Measurements from ENCODE around the gene VPS16. TPM values are rescaled to one million over a fixed set of nuclear protein-coding genes. Genes with fewer than 3 reads are reported as not detected.
"Not testable (repeated sequence)": the region's sequence is repeated elsewhere in the genome, so short reads cannot be mapped to it uniquely, and the experiment has no call there.

VPS16 gene
- polyA plus RNA-seq, 12 donors = 18.9 to 53.6 (median 21.9) TPM; not detected in 1

DNA sequence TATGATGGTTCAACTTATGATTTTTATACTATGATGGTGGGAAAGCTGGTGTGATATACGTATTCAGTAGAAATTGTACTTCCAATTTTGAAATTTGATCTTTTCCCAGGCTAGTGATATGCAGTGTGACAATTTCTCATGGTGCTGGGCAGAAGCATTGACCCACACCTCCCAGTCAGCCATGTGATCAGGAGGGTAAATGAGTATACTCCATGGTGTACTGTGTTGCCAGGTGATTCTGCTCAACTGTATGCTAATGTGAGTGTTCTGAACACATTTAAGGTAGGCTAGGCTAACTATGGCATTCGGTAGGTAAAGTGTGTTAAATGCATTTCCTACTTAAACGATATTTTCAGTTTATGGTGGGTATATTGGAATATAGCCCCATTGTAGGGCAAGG, 51.8 kb downstream of the VPS16 start:
- no peak for DNase-seq

DNA sequence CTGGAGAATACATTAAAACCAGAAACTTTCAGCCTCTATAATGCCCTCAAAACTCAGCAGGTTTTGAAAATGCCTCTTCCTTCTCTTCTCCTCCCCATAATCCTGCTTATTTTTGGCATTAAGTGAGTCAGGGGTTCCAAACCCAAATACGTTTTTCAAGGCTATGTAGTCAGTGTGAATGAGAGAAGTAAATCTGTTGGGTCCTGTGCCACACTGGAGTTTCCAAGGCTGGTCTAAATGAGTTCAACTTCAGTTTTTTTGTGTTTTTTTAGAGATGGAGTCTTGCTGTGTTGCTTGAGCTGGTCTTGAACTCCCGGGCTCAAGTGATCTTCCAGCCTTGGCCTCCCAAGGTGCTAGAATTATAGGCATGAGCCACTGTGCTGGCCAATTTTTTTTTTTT, 53.7 kb downstream of the VPS16 start:
- DNase-seq = no peak

DNA sequence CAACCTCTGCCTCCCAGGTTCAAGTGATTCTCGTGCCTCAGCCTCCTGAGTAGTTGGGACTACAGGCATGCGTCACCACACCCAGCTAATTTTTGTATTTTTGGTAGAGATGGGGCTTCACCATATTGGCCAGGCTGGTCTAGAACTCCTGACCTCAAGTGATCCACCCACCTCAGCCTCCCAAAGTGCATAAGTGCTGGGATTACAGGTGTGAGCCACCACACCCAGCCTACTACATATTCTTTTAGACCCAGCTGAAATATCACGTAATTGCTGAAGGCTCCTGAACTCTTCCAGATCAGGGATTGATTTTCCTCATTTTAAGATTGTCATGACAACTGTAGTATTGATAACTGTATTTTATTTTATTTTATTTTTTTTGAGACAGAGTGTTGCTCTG, 54.6 kb downstream of the VPS16 start:
- DNase-seq = not testable (repeated sequence)

DNA sequence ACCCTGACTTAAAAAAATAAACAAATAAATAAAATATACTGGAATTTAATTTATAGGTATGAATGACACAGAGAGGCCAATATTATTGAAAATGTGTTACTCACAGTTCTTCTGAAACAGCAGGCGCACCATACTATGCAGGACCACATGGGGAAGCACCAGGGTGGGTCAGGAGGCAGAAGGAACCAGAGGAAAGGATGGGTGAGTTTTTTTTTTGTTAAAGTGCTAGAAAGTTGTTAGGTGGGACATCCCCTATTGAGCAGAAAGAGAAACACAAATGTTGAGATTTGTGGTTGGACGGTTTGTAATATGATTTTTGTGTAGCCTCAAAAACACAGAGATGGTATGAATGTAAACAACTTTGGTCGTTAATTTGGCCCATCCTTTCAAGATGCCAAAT, 58.7 kb downstream of the VPS16 start:
- DNase-seq = no peak

DNA sequence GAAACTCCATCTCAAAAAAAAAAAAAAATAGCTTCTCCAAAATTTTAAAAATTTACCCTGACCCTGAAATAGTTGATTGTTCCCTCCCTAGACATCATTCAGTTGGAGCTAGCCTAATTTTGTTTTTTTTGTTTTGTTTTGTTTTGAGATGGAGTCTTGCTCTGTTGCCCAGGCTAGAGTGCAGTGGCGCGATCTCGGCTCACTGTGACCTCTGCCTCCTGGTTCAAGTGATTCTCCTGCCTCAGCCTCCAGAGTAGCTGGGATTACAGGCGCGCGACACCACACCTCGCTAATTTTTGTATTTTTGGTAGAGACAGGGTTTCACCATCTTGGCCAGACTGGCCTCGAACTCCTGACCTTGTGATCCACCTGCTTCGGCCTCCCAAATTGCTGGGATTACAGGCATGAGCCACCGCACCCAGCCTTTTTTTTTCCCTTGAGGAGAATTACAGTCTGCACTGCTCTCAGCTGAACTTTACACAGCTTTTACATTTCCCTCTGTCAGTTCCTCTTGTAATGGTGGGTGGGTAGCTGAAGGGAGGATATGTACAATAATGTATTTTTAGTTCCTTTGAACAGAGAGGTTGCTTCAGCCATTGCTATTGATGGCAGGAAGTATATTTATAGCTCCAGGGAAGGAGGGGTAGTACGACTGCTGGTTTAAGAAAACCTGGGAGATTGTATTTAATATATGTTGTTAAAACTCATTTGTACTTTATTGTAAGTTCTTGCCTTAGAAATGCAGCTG, 60.5 kb downstream of the VPS16 start:
- DNase-seq = no peak

DNA sequence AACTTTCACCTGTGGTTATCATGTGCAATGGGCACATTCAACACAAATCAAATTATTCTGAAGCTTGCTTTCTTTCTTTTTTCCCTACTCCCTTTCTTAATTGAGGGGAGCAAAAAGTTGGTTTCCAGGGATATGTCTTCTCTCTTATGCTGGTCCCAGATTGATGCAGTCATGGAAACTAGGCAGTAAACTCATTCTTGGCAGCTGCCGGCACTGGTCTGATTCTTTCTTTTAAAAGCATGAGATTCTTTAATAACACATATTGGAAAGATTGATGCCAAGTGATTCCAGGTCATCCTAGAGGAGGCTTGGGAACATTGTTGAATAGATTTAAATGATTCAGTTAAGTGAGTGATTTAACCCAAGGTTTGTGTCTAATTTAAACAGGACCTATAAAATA, 61.7 kb downstream of the VPS16 start:
- DNase-seq = peak; percentile 69

DNA sequence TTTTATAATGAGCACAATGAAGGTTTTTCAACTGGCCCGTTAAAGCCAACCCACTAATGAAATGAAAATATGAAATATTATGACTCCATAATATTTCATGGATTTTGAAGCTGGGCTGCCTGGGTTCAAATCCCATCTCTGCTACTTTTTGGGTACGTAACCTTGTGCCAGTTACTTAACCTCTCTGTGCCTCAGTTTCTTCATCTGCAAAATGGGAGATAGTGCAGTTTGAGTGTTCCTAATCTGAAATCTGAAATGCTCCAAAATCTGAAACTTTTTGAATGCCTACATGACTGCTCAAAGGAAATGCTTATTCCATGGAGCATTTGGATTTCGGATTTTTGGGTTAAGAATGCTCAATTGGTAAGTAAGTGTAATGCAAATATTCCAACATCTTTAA, 62.3 kb downstream of the VPS16 start:
- DNase-seq = no peak

DNA sequence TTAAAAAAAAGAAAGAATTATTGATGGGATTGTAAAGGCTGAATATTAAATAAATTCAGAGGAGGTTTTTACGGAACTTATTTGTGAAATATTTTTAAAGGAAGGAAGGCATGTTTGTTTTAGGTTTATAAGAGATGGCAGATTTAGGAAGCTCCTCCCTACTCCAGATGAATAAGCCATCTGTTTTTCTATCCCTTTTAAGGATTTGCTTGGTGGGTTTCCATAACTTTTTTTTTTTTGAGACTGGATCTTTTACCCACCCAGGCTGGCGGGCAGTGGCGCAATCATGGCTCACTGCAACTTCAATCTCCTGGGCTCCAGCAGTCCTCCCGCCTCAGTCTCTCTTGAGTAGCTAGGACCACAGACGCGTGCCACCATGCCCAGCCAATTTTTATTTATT, 63.1 kb downstream of the VPS16 start:
- DNase-seq = no peak

DNA sequence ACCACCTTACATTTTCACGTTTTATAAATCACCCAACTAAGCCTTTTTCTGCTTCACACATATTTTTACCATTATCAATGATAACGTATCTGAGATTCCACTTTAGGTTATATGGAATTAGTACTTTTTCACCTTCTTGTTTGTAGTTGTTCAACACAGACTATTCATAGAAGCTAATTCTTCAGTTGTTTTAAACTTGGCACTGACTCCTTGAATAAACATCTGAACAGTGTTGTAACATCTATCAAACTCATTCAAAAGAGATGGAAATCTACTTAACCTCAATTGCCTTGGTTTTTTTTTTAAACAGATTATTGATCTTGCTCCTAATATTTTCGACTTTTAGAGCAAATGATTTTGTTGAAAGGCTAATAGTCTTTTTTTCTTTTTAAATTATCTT, 67.0 kb downstream of the VPS16 start:
- no peak for DNase-seq

DNA sequence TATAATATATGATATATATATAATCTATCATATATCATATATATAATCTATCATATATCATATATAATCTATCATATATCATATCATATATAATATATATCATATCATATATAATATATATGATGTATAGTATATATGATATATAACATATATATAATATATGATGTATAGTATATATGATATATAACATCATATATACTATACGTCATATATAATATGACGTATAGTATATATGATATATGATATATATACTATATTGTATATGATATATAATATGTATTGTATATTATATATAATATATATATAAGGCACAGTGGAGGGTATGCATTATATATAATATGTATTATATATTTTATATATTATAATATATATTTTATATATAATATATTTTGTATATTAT, 69.4 kb downstream of the VPS16 start:
- no peak for DNase-seq

DNA sequence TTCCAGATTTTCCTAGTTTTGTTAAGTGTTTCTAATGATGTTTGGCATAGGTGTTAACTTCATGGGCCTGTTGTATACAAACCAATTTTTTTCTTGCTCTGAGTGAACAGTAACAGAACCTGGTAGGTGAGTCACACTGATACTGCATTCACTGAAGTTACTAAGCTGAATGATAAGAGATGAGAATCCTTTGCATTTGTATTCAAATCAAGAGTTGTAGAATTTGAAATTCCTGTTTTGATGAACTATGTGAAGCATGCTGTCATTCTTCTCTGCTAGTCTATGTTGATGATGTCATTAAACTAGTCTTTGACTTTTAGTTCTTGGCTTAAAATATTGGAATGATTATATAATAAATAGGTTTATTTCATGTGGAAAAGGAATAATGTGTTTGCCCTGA, 70.7 kb downstream of the VPS16 start:
- DNase-seq = no peak

DNA sequence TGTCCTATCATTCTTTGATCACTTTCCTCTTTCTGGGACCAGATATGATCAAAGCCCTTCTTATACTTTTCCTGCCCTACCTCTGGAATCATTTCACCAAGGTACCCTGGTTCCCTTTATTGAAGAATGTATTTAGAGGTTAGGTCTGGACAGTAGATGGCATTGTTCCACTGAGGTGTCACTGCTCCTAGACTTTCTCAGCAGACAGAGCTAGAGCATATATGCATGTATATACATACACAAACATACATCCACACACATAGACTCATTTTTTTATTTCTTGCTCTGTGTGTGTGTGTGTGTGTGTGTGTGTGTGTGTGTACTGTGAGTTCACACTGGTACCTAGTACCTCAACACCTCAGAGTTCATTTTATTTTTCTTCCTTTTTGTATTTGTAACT, 73.6 kb downstream of the VPS16 start:
- no peak for DNase-seq

Other genes starting within 250 kb of the VPS16 start
- 100 to 1,000 TPM in 11 of 12 donors, not detected in 1; 131 to 191 (median 155) TPM for gene NOP56, start 188.1 kb upstream of the VPS16 start, polyA plus RNA-seq (ENCODE audit: insufficient read length in 12 of 12)
- gene IDH3B, start 176.5 kb upstream of the VPS16 start, polyA plus RNA-seq (ENCODE audit: insufficient read length in 12 of 12) = 100 to 1,000 TPM in 4 of 12 donors, 10 to 100 TPM in 7, not detected in 1; 78.3 to 110 (median 98.9) TPM
- 1 to 10 TPM in 11 of 12 donors, not detected in 1; 3.9 to 9.6 (median 6.5) TPM for gene EBF4, start 148.0 kb upstream of the VPS16 start, polyA plus RNA-seq (ENCODE audit: insufficient read length in 12 of 12)
- 10 to 100 TPM in 11 of 12 donors, not detected in 1; 30.8 to 71.4 (median 47.1) TPM for gene CPXM1, start 40.1 kb upstream of the VPS16 start, polyA plus RNA-seq (ENCODE audit: insufficient read length in 12 of 12)
- gene C20orf141, start 25.8 kb upstream of the VPS16 start, polyA plus RNA-seq (ENCODE audit: insufficient read length in 12 of 12) = not detected
- gene TMEM239, start 24.4 kb upstream of the VPS16 start, polyA plus RNA-seq (ENCODE audit: insufficient read length in 12 of 12) = not detected
- 10 to 100 TPM in 11 of 12 donors, not detected in 1; 17.5 to 41.8 (median 25.6) TPM for gene PCED1A, start 90 bp upstream of the VPS16 start, polyA plus RNA-seq (ENCODE audit: insufficient read length in 12 of 12)
- 10 to 100 TPM in 11 of 12 donors, not detected in 1; 35.4 to 98.2 (median 56.6) TPM for gene PTPRA, start 32.7 kb downstream of the VPS16 start, polyA plus RNA-seq (ENCODE audit: insufficient read length in 12 of 12)
- gene GNRH2, start 202.9 kb downstream of the VPS16 start, polyA plus RNA-seq (ENCODE audit: insufficient read length in 12 of 12) = 1 to 10 TPM in 1 of 12 donors, under 1 TPM in 4, not detected in 7; 0.20 to 1.1 (median 0.35) TPM
- 10 to 100 TPM in 11 of 12 donors, not detected in 1; 23.0 to 38.0 (median 28.4) TPM for gene MRPS26, start 205.3 kb downstream of the VPS16 start, polyA plus RNA-seq (ENCODE audit: insufficient read length in 12 of 12)
- 1 to 10 TPM in 1 of 12 donors, under 1 TPM in 7, not detected in 4; 0.25 to 1.0 (median 0.44) TPM for gene OXT, start 230.9 kb downstream of the VPS16 start, polyA plus RNA-seq (ENCODE audit: insufficient read length in 12 of 12)
- under 1 TPM in 1 of 12 donors, not detected in 11; 0.24 TPM for gene AVP, start 244.0 kb downstream of the VPS16 start, polyA plus RNA-seq (ENCODE audit: insufficient read length in 12 of 12)